GM18867 (cell line): ENCODE data around the gene PBRM1.

ENCODE experiments used
- ATAC-seq: cut with Tn5 transposase; IDR thresholded peaks from one replicate; pipeline ENCODE4 v1.9.1; 2021; ENCODE audit warnings: mild to moderate bottlenecking, moderate library complexity; ENCODE audit not compliant: unreplicated experiment

Gene PBRM1

GRCh38 chr3:52574056-52574965 is 111.4 kb downstream of the PBRM1 start:
- no peak for ATAC-seq

GRCh38 chr3:52572221-52572620 is 113.5 kb downstream of the PBRM1 start:
- no peak for ATAC-seq

GRCh38 chr3:52570076-52570475 is 115.6 kb downstream of the PBRM1 start:
- no peak for ATAC-seq

- ATAC-seq = no peak
Observed at GRCh38 chr3:52568069-52568468, 117.6 kb downstream of the PBRM1 start.

- no peak for ATAC-seq
Observed at GRCh38 chr3:52563984-52564383, 121.7 kb downstream of the PBRM1 start.

GRCh38 chr3:52561028-52561747 is 124.5 kb downstream of the PBRM1 start:
- no peak for ATAC-seq

- ATAC-seq = no peak
Observed at GRCh38 chr3:52558436-52558835, 127.3 kb downstream of the PBRM1 start.

GRCh38 chr3:52557011-52557960 is 128.4 kb downstream of the PBRM1 start:
- no peak for ATAC-seq

GRCh38 chr3:52555056-52555455 is 130.7 kb downstream of the PBRM1 start:
- ATAC-seq = no peak

GRCh38 chr3:52554026-52554755 is 131.5 kb downstream of the PBRM1 start:
- ATAC-seq = no peak

GRCh38 chr3:52552089-52552488 is 133.6 kb downstream of the PBRM1 start:
- ATAC-seq = no peak

GRCh38 chr3:52551118-52551517 is 134.6 kb downstream of the PBRM1 start:
- no peak for ATAC-seq

GRCh38 chr3:52547143-52547542 is 138.6 kb downstream of the PBRM1 start:
- no peak for ATAC-seq

- no peak for ATAC-seq
Observed at GRCh38 chr3:52546111-52546901, 139.4 kb downstream of the PBRM1 start.

GRCh38 chr3:52544937-52545336 is 140.8 kb downstream of the PBRM1 start:
- ATAC-seq = no peak

GRCh38 chr3:52541050-52541449 is 144.7 kb downstream of the PBRM1 start:
- ATAC-seq = no peak

- no peak for ATAC-seq
Observed at GRCh38 chr3:52539010-52539653, 146.6 kb downstream of the PBRM1 start.

- no peak for ATAC-seq
Observed at GRCh38 chr3:52537726-52538421, 147.8 kb downstream of the PBRM1 start.
